ENCODE measurements around the gene SLC2A9.

- TF ChIP-seq ARNTL (CRISPR knock-in tag; IDR thresholded peaks at IDR 0.05; ENCODE audit: borderline replicate concordance, low read depth) (no peak), POU6F1 (CRISPR knock-in tag; IDR thresholded peaks at IDR 0.05; ENCODE audit: borderline replicate concordance, low read depth) (no peak), BACH2 (CRISPR knock-in tag; IDR thresholded peaks at IDR 0.05; ENCODE audit: borderline replicate concordance) (no peak), TOX (CRISPR knock-in tag; IDR thresholded peaks at IDR 0.05; ENCODE audit: borderline replicate concordance) (no peak)
These were observed 31.2 kb downstream of the SLC2A9 start for GRCh38 chr4:9989918-9990635.
